NCI-H2171 (cell line): ENCODE results near the gene LYPD6B.

Experiments
- DNase-seq: peaks from one replicate; lab custom pipeline; 2025; lab: John Stamatoyannopoulos, UW

Gene LYPD6B

DNA sequence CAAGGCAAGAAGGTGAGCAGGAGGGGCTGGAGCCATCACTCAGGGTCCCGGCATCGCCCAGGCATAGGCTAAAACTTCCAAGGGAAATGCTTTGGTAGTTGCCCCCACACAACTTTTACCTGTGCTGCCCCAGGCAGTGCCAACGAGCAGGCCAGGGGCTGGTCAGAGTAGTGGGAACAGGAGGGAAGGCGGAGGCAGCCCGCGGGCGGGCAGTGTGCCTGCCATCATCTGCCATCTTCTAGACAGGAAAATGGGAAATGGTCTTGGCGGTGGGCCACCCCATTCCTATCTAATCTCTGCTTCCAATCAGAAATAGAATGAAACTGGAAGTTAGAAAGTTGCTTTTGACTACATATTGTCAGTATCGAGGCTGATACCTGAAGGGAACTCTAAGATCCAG is 26.0 kb upstream of the LYPD6B start:
- DNase-seq = no peak

DNA sequence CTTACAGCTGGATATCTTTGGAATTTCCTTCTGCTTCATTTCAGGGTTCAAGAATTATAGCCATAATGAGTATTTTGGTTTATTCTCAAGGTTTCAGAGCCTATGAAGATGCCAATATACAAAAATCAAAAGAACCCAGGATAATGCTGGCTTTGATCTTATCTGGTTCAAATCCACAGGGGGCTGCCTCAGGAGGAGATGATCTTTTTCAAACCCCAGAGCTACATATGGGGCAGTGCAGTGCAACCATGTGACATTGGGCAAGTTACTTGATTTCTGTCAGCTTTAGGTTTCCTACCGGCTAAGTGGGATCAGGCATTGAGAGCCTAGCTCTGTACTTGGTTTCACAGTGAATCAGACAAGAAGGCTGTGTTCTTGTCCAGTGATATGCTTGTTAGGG is 23.0 kb upstream of the LYPD6B start:
- no peak for DNase-seq

DNA sequence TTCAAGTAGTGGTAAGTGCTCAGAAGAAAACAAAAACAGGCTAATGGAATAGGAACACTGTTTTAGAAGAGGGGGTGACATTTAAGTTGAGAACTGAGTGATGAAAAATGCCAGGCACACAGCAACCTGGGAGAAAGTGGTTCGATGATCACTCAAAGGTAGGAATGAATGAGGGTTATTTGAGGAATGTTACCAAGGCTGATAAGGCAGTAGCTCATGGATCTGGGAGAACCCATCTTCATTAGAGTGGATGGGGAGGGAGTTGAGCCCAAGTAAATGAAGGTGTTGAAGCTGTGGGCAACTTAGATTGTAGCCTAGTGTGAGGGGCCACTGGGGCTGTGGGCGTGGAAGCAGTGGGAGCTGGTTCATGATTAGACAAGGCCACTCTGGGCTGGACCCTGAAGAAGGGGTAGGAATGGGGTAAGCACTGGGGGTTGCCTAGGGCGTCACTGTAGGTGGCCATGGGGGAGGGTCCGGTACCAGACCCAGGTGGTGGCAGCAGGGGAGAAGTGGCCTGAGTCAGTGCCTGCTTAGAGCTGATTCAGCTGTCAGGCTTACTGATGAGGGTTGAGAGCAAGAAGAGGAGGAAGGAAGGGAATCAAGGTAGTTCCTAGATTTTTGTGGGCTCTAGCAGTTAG is 22.5 kb upstream of the LYPD6B start:
- no peak for DNase-seq

DNA sequence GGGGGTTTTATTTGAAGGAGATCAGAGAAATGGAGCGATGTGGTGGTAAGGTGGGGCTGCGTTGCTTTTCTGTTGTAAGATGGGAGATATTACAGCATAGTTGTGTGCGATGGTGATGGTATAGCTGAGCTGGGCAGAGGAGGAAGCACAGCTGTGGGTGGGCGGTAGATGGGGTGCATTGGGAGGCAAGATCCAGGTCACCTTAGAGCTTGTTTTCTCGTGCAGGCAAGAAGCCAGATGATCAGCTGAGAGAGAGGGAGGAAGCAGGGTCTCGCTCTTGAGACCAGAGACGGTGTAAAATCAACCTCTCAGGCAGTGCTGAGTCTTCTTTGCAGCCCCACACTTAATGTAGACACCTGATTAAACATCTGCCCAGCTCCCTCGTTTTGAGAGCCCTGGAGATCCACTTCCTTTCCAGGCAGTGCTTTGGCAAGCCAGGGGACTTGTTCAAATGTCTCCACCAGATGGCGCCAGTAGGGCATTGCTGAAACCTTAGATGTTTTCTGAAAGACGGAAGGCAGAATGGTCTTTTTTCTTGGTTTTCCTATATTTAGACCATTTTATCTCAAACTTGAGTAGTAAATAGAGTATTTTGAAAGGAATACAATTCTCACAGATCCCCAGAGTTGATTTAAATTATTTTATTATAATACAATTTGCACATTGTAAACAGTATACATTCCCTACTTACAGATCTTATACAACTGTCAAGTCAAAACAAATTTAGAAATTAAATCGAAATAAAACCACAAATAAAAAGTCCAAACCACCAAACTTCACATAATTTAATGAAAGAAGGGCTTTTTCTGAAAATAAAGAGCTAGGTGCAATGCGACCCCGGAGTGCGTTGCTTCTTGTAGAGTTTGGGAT is 21.1 kb upstream of the LYPD6B start:
- peak; percentile 84 for DNase-seq

DNA sequence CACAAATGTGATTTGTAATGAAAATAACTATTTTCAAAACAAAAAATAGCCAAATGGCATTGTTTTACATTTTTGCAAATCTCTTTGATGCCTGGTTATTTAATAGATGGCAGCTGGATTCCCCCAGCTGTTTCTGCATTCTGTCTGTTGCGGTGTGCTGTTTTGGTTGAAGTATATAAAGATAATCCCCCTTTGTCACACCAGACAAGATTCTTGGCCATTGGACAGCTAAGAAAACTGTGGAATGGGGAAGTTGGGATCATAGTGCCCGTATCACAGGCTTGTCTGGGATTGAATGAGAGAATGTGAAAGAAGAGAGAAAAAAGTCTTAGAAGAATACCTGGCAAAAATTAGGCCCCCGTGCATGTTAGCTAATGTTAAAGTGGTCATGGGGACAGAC is 19.5 kb upstream of the LYPD6B start:
- no peak for DNase-seq

DNA sequence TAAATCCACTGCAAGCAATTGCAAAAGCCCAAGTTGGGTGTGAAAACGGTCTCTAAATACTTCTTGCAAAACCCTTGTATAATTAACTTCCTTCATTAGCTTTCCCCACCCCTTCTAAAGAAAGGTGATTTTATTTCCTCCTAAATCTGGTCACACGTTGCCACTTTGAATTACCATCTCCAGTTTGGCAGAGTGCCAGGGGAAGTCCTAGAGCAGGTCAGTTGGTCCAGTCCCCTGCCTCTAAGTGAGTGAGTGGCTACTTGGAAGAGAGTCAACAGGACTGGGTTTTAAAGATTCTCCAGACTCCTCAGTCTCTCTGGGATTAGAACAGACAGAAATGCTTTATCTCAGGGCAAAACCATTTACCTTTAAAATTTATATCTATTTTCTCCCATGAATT is 18.7 kb upstream of the LYPD6B start:
- DNase-seq = no peak

DNA sequence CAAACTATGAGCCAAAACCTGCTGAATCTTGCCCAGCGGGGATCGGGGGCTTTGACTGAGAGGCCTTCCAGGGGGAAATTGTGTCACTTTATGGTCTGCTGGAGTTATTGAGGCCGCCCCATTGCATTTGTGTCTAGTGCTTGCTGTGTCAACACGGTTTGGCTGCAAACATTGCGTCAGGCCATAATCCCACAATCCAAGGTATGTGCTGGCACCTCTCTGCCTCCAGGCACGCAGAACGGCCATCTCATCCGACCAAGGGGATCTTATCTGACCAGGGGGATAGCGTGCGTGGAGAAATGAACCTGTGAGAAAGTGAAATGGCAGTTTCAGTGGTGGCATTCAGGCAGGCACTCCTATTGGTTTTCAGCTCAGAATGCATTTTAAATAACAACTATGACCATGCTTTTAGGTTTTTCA is 18.1 kb upstream of the LYPD6B start:
- no peak for DNase-seq

DNA sequence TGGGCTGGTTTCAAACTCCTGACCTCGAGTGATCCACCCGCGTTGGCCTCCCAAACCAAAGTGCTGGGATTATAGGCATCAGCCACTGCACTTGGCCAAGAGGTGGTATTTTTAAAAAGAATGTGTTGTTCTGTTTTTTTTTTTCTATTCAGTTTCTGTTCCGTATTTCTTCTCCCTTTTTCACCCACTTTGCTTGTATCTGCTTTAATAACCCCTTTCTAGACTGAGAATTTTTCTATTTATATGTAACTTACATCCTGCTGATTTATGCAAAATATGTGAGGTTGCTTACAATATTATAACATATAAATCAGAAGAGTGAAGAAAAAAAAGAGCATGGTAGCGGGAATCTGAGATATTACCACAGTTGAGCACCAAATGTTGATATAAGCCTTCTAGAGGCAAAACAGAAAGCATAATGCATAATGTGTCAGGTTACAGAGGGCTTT is 17.2 kb upstream of the LYPD6B start:
- DNase-seq = no peak

DNA sequence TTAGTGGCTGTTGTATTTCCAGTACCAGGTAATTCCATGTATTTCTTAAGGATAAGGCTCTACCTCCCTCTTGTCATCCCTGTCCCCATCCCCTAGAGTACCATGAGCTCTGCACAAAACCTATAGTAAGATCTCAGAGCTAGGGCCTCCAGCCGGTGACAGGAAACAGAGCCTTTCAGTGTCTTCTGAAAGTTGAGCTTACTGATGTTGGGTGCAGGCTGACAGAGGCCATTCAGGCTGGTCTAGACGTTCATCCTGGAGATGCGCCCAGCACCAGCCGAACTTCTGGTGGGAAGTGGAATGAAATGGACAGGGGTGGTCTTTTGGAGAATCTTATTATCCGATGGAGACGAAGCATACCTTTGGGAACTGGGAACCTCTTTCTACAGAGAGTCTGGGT is 16.7 kb upstream of the LYPD6B start:
- DNase-seq = no peak

DNA sequence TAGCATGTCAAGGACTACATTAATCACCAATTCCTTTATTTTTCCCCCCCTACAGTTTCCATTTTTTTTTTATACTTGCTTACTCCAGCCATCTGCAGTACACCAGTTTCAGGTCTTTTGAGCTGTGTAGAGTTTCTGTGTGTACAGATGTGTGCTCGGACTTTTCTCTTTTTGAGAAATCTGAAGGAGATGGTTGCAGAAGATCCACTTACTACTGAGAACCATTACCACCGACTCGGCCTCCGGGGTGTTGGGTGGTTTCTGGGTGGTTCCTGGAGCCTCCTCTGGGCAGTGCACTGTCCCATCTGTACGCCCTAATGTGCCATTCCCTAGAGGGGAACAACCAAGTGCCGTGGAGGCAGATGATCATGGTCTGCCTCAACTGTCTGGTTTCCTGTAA is 15.4 kb upstream of the LYPD6B start:
- no peak for DNase-seq

DNA sequence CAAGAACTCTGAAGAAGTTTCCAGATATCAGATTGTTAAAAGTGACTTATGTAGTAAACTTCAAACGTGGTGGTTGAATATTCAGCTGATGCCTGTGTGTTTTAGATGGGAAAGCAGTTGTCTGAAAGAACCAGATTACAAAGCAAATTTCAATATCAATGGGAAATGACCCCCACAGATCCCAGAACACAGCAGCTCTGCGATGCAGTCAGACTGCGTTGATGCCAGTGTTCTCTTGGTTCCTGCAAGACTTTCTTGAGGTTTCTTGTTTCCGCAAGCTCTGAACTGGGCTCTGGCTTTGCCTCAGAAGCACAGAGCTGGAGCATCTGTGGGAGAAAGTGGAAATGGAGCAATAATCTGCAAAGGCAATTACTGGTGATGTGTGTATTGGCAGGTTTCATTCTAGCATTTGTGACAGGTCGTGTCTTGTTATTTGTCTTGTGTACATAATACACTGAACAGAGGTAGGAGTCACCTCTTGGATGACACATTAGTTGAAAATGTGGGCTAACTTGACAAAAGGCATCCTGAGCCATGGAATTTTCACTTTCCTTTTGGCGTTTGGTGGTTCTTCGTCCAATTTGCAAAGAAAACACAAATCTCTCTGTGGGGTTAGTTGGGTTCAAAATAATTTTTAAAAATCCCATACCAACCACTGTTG is 10.8 kb upstream of the LYPD6B start:
- DNase-seq = no peak

DNA sequence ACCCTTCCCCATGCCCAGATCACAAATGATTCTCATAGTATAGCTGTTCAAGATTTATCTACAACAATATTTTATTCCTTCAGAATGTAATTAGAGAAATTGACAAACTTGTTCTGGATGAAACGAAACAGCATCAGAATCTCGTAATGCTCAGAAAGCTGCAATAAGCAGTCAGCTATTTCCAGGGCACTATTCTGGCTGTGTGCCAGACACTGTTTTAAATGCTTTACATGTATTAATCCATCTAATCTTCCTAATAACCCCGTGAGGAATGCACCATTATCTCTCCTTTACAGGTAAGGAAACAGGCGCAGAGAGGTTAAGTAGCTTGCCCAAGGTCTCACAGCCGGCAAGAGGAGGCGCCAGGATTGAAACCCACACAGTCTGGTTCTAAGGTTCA is 10.1 kb upstream of the LYPD6B start:
- DNase-seq = no peak

DNA sequence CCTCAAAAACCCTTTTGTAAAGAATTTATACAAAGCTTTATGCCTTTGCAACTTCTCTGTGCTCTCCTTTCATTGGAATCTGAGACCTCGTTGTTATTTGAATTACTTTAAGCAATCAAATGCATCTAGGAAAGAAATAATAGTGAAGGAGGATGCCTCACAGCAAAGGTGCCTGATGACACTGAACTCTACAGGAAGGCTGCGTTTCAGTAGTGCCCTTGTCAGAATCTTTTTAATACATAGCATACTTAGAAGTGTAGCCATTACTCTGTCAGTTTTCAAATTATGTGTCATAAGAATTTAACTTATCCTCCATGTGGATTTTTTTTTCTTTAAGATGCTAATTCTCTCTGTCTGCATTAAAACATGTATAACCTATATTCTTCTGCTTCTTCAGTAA is 9.6 kb upstream of the LYPD6B start:
- no peak for DNase-seq

DNA sequence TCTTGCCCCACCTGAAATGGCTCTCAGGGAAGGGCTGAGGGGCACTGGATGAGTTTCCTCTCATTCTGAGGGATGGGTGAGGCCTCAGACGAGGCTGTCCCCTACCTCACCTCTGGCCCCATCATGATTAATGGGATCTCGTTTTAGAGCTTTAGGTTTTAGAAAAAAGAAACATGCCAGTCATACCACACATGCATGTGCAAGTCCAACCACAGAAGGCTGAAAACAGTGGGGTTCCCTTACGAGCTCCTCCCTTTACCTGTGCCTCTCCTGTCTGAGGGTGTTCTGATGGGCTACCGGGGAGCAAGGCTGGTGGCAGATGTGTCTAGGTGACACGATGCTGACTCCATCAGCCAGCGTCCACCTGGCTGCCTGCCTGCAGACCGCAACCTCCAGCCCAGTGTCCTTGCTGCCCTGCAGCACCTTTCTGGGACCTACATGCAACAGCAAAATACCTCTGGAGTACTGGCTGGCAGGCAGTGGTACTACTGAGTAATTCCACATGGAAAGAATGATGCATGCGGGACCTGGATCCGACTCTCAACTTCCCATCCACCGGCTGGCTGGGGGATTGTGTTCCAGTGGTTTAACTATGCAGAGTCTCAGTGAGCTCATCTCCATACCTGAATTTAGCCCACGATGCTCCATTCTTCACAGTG is 9.1 kb upstream of the LYPD6B start:
- no peak for DNase-seq

DNA sequence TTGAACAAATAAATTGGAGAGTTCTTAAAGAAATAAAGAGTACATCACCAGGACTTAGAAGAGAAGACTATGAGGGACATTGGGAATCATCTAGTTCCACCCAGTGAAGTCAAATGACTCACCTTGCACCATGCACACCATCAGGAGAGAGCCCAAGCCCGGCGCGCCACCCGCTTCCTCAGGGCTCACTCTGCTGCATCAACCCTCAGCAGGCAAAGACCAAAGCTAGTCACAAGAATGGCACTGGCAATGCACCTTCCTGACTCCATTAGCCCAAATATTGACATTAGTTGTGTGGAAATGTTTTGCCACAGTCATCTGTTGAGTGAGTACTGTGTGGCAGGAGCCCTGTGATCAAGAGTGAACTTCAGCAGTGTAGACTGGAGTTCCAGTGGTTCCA is 7.1 kb upstream of the LYPD6B start:
- no peak for DNase-seq

DNA sequence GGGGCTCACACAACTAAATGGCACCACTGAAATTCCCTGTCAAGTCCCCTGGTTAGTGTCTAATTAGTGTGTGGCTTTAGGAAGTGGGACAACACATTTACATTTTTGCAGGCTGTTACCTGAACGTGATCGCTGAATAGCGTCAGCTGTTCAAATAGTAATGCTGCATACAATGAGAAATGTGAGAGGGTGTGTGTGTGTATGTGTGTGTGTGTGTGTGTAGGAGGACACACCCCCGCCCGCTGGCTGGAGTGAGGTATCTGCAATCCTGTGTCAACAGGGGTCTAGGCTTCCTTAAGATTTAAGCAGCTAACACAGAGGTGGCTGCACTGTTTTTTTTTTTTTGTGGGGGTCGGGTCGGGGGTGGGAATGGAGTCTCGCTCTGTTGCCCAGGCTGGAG is 4.8 kb upstream of the LYPD6B start:
- no peak for DNase-seq

DNA sequence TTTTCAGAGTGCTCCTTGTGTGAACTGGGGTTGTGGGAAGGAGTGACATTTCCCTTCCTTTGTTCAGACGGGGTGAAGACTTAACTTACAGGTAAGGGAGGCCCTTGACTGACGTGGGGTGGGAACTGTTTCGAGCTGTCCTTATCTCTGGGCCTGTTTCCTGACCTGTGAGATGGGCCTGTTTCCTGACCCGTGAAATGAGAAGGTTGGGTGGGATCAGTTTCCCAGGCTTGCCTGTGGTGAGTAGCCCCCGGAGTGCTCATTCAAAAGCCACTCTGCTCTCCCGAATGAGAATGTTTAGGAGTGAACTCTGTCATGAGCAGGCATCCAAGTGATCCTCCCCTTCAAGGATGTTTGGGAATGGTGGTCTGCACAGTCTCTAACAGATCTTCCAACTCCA is 4.1 kb upstream of the LYPD6B start:
- DNase-seq = no peak

DNA sequence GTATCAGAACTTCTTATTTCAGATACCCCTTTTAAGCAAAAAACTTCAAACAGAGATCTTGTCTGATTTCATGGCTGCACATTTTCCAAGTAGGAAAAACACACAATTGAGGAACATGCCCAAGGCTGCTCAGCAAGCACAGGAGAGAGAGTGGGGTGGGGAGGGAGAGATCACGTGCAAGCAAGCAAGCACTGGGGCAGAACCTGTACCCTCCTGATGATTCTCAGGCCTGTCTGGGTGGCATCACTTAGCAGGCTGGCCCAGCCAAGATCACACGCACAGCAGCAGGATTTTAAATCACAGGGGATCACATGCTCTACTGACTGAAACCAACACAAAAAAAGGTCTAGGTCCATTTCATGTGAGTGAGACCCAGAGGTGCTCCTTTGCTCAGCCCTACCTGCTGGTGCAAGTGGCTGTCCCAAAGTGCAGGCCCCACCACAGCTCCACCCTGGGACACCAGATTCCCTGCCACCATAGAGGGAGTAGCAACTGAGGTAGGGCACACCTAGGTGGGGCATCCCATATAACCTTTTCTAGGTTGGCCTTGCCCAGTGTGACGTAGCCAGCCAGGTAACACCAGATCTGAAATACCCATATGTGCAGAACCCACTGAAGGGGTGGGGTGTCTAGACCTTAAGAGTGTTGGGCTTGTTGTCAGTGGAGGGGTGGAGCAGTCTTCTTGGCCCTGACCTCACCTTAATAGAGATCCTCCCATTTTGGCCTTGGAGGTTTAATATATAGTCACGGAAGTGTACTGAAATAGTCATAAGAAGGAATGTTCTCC is 1.8 kb upstream of the LYPD6B start:
- no peak for DNase-seq

DNA sequence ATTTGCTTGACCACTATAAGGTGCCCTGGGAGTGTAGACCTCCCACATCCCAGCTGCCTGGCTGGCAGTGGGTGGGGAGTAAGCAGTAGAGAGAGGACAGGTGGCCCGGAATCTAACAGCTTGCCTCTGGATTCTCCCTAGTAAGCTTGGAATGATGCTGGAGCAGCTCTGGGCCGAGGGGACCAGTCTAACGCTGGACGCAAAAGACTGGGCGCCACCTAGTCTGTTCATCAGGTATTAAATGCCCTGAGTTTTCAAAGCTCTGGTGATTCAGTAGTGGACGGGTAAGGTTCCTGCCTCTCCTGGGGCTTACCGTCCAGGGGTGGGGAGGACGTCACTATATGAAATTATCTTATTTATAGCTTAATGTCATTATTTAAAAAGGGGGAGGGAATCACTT is 648 bp upstream of the LYPD6B start:
- no peak for DNase-seq

DNA sequence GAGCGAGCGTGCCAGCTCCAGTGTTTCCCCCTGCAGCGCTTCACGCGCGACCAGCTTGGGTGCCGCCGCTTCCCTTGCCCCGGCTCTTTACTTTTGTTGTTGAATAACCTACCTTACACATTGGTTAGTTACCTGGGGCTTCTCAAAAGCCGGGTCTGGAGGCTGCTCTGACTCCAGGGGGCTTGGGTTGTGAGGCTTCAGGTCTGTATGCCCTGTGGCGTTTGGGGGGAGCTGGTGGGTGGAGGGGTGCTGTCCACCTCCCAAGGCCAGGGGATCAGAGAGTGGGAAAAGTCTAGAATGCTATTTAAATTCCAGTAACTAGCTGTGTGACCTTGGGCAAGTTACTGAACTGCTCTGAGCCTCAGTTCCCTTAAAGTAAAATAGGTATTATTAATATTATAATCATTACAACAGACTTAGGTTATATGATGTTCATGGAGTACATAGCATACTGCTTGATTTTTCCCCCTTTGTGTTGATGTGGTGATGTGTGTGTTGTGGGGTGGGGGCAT is 770 bp downstream of the LYPD6B start:
- DNase-seq = no peak

DNA sequence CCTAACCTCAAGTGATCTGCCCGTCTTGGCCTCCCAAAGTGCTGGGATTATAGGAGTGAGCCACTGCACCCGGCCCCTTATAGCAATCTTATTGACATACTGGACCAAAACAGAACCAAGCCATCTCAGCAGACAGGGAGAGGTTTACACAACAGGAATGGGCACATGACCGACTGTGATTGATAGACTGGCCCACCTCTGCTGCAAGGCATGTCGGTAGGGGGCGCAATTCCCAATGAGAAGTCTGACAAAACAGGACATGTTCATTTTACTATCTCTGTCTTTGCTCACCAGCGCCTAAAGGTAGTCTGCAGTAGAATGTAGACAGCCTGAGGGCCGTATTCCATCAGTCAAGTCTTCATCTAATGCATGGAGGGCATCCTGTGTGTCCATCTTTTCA is 2.0 kb downstream of the LYPD6B start:
- DNase-seq = no peak

DNA sequence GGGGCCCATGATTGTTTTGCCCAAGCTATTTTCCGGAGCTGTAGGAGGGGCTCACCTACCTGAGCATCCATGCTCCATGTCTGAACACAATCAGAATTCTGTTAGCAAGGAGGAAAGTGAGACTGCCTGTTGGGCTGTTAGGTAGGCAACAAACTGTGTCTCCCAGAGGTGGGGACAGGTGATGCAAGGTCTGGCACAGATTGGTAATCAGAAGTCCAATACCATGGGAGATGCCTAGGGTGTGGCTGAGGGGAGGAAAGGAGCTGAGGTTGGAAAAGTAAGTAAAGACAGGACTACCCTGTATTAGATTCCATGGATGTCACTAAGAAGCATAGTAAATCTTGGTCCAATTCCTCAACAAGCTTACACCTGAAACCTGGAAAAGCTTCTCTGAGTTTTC is 3.0 kb downstream of the LYPD6B start:
- no peak for DNase-seq
